IMR-90 (cell line): ENCODE results near the gene EGFR. TPM values are rescaled to one million over a fixed set of nuclear protein-coding genes. Genes with fewer than 3 reads are reported as not detected.
A peak's percentile ranks its signal among the peaks of the same experiment; 100 is the strongest.

ENCODE experiments used
- ATAC-seq: fragments of 200-7000 bp; cut with Tn5 transposase; 2 replicates; pipeline ENCODE4 v1.9.1; 2020; ENCODE audit warnings: low read depth, mild to moderate bottlenecking, moderate library complexity
- BruUV-seq: library from RNA; stranded (reverse); fragments of 400-500 nt; replicated peaks from 2 replicates; lab custom pipeline; 2021; lab: Mats Ljungman, UMichigan
- CTCF ChIA-PET: fragments of 300-600 bp; formaldehyde crosslinking; extraction: SDS; loops from one replicate; lab custom pipeline; 2021; ENCODE audit warnings: antibody characterized with exemption; lab: Yijun Ruan, JAX
- POLR2A ChIA-PET: fragments of 300-600 bp; sonication (Branson Sonifier 250); formaldehyde crosslinking; loops from one replicate; lab custom pipeline; 2022; ENCODE audit warnings: antibody characterized with exemption; ENCODE audit not compliant: unreplicated experiment; lab: Charles Lee
- DNase-seq: peaks from one replicate; pipeline ENCODE4 v3.0.0; 2013
- H2AFZ ChIP-seq: replicated peaks from 2 replicates; pipeline ENCODE3; 2013; ENCODE audit warnings: low read length, mild to moderate bottlenecking; ENCODE audit not compliant: poor library complexity
- H2AK5ac ChIP-seq: 2 replicates; pipeline ENCODE4 v1.6.1; 2013; ENCODE audit warnings: low read depth, low read length, inconsistent platforms
- H2AK9ac ChIP-seq: replicated peaks from 2 replicates; pipeline ENCODE3; 2013; ENCODE audit warnings: mild to moderate bottlenecking, low read depth, low read length, moderate library complexity; ENCODE audit not compliant: poor library complexity
- H2BK120ac ChIP-seq: 2 replicates; pipeline ENCODE4 v1.6.1; 2013; ENCODE audit warnings: low read depth, low read length, inconsistent platforms
- H2BK15ac ChIP-seq: 3 replicates; pipeline ENCODE4 v1.6.1; 2013; ENCODE audit warnings: low read depth, low read length, inconsistent platforms
- H2BK20ac ChIP-seq: 2 replicates; pipeline ENCODE4 v1.6.1; 2013; ENCODE audit warnings: low read depth, mild to moderate bottlenecking, inconsistent platforms, low read length, moderate library complexity
- H2BK5ac ChIP-seq: 2 replicates; pipeline ENCODE4 v1.6.1; 2013; ENCODE audit warnings: mild to moderate bottlenecking, low read depth, low read length, inconsistent platforms; ENCODE audit not compliant: poor library complexity, severe bottlenecking
- H3K14ac ChIP-seq: replicated peaks from 2 replicates; pipeline ENCODE4 v1.6.1; 2013; ENCODE audit warnings: low read depth, low read length, inconsistent platforms
- H3K18ac ChIP-seq: 2 replicates; pipeline ENCODE4 v1.6.1; 2013; ENCODE audit warnings: low read depth, low read length, control low read depth
- H3K23ac ChIP-seq: 2 replicates; pipeline ENCODE4 v1.6.1; 2013; ENCODE audit warnings: low read depth, low read length, inconsistent platforms
- H3K27ac ChIP-seq: 2 replicates; pipeline ENCODE4 v1.5.1; 2013; ENCODE audit warnings: mild to moderate bottlenecking, control low read depth, low read length; ENCODE audit not compliant: insufficient read depth
- H3K27me3 ChIP-seq: 2 replicates; pipeline ENCODE4 v1.6.1; 2013; ENCODE audit warnings: low read length; ENCODE audit not compliant: control insufficient read depth, insufficient read depth
- H3K36me3 ChIP-seq: 2 replicates; pipeline ENCODE4 v1.6.1; 2013; ENCODE audit warnings: low read length, mixed read lengths; ENCODE audit not compliant: control insufficient read depth, insufficient read depth
- H3K4ac ChIP-seq: 2 replicates; pipeline ENCODE4 v1.6.1; 2013; ENCODE audit warnings: low read depth, low read length, inconsistent platforms
- H3K4me1 ChIP-seq: 2 replicates; pipeline ENCODE4 v1.6.1; 2013; ENCODE audit warnings: low read length, mixed read lengths; ENCODE audit not compliant: control insufficient read depth, insufficient read depth
- H3K4me2 ChIP-seq: 2 replicates; pipeline ENCODE4 v1.6.1; 2013; ENCODE audit warnings: low read depth, mild to moderate bottlenecking, control low read depth, low read length, moderate library complexity
- H3K4me3 ChIP-seq: 2 replicates; pipeline ENCODE4 v1.5.1; 2013; ENCODE audit warnings: low read depth, mild to moderate bottlenecking, control low read depth, low read length, moderate library complexity; ENCODE audit not compliant: insufficient read depth
- H3K56ac ChIP-seq: 2 replicates; pipeline ENCODE4 v1.6.1; 2013; ENCODE audit warnings: low read length, inconsistent platforms; ENCODE audit not compliant: insufficient read depth; ENCODE audit errors: extremely low read depth
- H3K79me1 ChIP-seq, 2 experiments: 2 replicates each; pipeline ENCODE4 v1.6.1; 2013; ENCODE audit warnings: low read length in 2 of 2, inconsistent platforms in 1 of 2, low read depth in 1 of 2
- H3K9ac ChIP-seq: 2 replicates; pipeline ENCODE4 v1.6.1; 2013; ENCODE audit warnings: low read depth, low read length, control low read depth
- H3K9me1 ChIP-seq: 2 replicates; pipeline ENCODE4 v1.6.1; 2013; ENCODE audit warnings: low read length, inconsistent platforms; ENCODE audit not compliant: insufficient read depth
- H3K9me3 ChIP-seq: 2 replicates; pipeline ENCODE4 v1.6.1; 2013; ENCODE audit warnings: low read length; ENCODE audit not compliant: control insufficient read depth, insufficient read depth
- H4K20me1 ChIP-seq: 2 replicates; pipeline ENCODE4 v1.6.1; 2013; ENCODE audit warnings: low read length, inconsistent platforms; ENCODE audit not compliant: insufficient read depth
- H4K5ac ChIP-seq: 2 replicates; pipeline ENCODE4 v1.6.1; 2013; ENCODE audit warnings: mild to moderate bottlenecking, low read depth, low read length, control low read depth
- H4K8ac ChIP-seq, 2 experiments: 2 replicates each; pipeline ENCODE4 v1.6.1; 2013; ENCODE audit warnings: low read depth in 2 of 2, low read length in 2 of 2, control low read depth in 1 of 2, inconsistent platforms in 1 of 2
- H4K91ac ChIP-seq: 2 replicates; pipeline ENCODE4 v1.6.1; 2013; ENCODE audit warnings: low read depth, low read length, inconsistent platforms; ENCODE audit not compliant: insufficient read depth
- CEBPB ChIP-seq: IDR thresholded peaks from 2 replicates; pipeline ENCODE4 v1.6.1; 2012; ENCODE audit warnings: low read depth, low read length, improper control_type of control experiment
- NFE2L2 ChIP-seq: fragments of 150-350 bp; IDR thresholded peaks from 2 replicates; pipeline ENCODE4 v1.6.1; 2016; ENCODE audit warnings: low read depth, mild to moderate bottlenecking, low read length
- USF2 ChIP-seq: fragments of 150-350 bp; IDR thresholded peaks from 2 replicates; pipeline ENCODE4 v1.6.1; 2017; ENCODE audit warnings: mild to moderate bottlenecking, antibody characterized with exemption, low read length, low read depth
- WGBS, 2 experiments: methylation state at CpG; one replicate each; pipeline versions ENCODE4 v1.1.5 to v1.1.7; 2013; ENCODE audit warnings: missing lambda C conversion rate in 2 of 2; ENCODE audit not compliant: insufficient read length in 1 of 2; ENCODE audit errors: extremely low coverage in 2 of 2; 5-methylcytosine and 5-hydroxymethylcytosine counted together
- dilution Hi-C: fragments of 300-500 bp; cut with HindIII; formaldehyde crosslinking; loops from one replicate; pipeline ENCODE4 v1.14.3; 2018; ENCODE audit warnings: low sequenced_read_pairs; ENCODE audit not compliant: unreplicated experiment
- in situ Hi-C: fragments of 300-500 bp; cut with MboI; formaldehyde crosslinking; loops from 3 replicates; pipeline ENCODE4 v1.14.3; 2019; ENCODE audit warnings: low sequenced_read_pairs, inconsistent platforms, mixed read lengths
- intact Hi-C: fragments of 100-400 bp; cut with micrococcal nuclease; formaldehyde crosslinking; loops from 2 replicates; pipeline ENCODE4 v1.10.0; 2022
- polyA plus RNA-seq, 3 experiments: library from polyadenylated mRNA; depleted of rRNA; stranded (reverse); fragments of >200 nt; gene quantifications; 2 replicates each; pipeline ENCODE4 v1.2.3, GENCODE V29; 2012; ENCODE audit warnings: low replicate concordance in 1 of 3
- total RNA-seq: library from RNA; depleted of rRNA; stranded (reverse); fragments of >200 nt; gene quantifications from 2 replicates; pipeline ENCODE4 v1.2.3, GENCODE V29; 2012

EGFR gene
- total and polyA plus RNA-seq, 2 of the 4 experiments (the other 2 are of a cell fraction): 36.9 to 60.4 TPM

- intact Hi-C loops: no loop called here
- in situ Hi-C loops: no loop called here
- no TSS peak for BruUV-seq
These were observed 25.8 kb upstream of the EGFR start for GRCh38 chr7:54992871-54993475.

More at GRCh38 chr7:54992871-54993475, 25.8 kb upstream of the EGFR start:
- Histone ChIP-seq H3K23ac (no peak overlapping the region; the same call in 1 of the 2 replicates), H4K8ac (no peak overlapping the region), H3K4ac (peak overlapping the region; percentile 52), H2BK5ac (no peak overlapping the region), H2AFZ (peak overlapping the region; percentile 30), H3K79me1 (peaks cover 0 to 11% of the 10 kb centered on the region in 2 experiments; a peak in 1 of 4 replicates), H3K14ac (peak overlapping the region; percentile 41; the same call in 1 of the 2 replicates), H3K56ac (no peak overlapping the region), H3K4me1 (peaks cover 13% of the 10 kb centered on the region), H4K91ac (0 out of 2 replicates have a peak overlapping the region, but pooled peaks have one; percentile 6), H2BK15ac (peak overlapping the region; percentile 84; the same call in 1 of the 3 replicates), H2BK120ac (peak overlapping the region; percentile 57), H3K27me3 (no peaks in the 10 kb centered on the region), H3K9me1 (peaks cover 18% of the 10 kb centered on the region), H3K4me3 (no peak overlapping the region), H4K5ac (no peak overlapping the region), H2AK9ac (peak overlapping the region; percentile 50), H2AK5ac (peak overlapping the region; percentile 53; the same call in 1 of the 2 replicates), H3K18ac (no peak overlapping the region), H3K36me3 (no peaks in the 10 kb centered on the region), H3K9ac (no peak overlapping the region), H3K27ac (no peak overlapping the region), H4K20me1 (no peaks in the 10 kb centered on the region), H3K4me2 (no peak overlapping the region), H3K9me3 (no peaks in the 10 kb centered on the region), H2BK20ac (no peak overlapping the region)
- dilution Hi-C loops: no loop called here
- TF ChIP-seq CEBPB: peak; percentile 87
- no peak for TF ChIP-seq USF2
- no peak for TF ChIP-seq NFE2L2
- WGBS, 2 experiments: no CpG with 5 or more reads among the region's 4 CpGs
- CTCF ChIA-PET: no interaction called here
- ATAC-seq (no peak), DNase-seq (peak; percentile 11)
- POLR2A ChIA-PET: no interaction called here
